Kidney epithelial cell (primary cell): Measurements from ENCODE around the gene SRBD1. TPM values are rescaled to one million over a fixed set of nuclear protein-coding genes. Genes with fewer than 3 reads are reported as not detected.

Experiments
- DNase-seq: peaks from one replicate; pipeline ENCODE4 v3.0.0-alpha.2; 2010; ENCODE audit warnings: low read depth
- H3K27me3 ChIP-seq: 2 replicates; pipeline ENCODE4 v1.6.0; 2011; ENCODE audit warnings: low read length; ENCODE audit not compliant: control insufficient read depth, insufficient read depth
- H3K36me3 ChIP-seq: 2 replicates; pipeline ENCODE4 v1.5.1; 2011; ENCODE audit warnings: low read length; ENCODE audit not compliant: control insufficient read depth, insufficient read depth
- H3K4me3 ChIP-seq: 2 replicates; pipeline ENCODE4 v1.5.1; 2011; ENCODE audit warnings: low read depth, mild to moderate bottlenecking, control low read depth, low read length
- total RNA-seq: library from RNA; depleted of rRNA; stranded (reverse); fragments of >200 nt; gene quantifications from 2 replicates; pipeline ENCODE4 v1.2.3, GENCODE V29; 2015
- TF ChIP-seq, protein P1 (sequence below): IDR thresholded peaks from 2 replicates; pipeline ENCODE4 v1.5.1; 2011; ENCODE audit warnings: mild to moderate bottlenecking, moderate library complexity, low read length, control low read depth, inconsistent platforms; ENCODE audit not compliant: insufficient read depth, poor library complexity, severe bottlenecking

Gene SRBD1
- total RNA-seq, 1 donor from 2014 or later: 18.4 TPM

DNA sequence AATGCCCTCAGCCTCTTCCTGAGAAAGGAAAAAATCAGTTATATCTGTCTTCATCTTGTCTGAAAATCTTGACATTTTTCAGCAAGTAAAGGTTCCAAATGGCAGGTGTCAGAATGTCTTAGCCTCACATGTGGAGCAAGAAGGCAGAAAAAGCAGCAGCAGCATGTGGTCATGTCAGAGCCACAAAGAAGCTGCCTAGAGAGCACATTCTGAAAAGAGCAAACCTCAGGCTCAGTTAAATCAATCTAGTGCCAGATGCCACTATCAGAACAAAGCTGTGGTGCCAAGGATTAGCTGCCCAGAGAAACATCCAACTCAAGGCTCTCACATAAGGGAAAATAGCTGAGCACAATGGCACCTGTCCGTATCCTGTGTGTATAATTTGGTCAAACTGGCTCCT lies 105.9 kb downstream of the SRBD1 start:
- Histone ChIP-seq H3K4me3 (no peak overlapping the region), H3K27me3 (no peaks in the 10 kb centered on the region), H3K36me3 (no peaks in the 10 kb centered on the region)
- TF ChIP-seq, protein P1, sequence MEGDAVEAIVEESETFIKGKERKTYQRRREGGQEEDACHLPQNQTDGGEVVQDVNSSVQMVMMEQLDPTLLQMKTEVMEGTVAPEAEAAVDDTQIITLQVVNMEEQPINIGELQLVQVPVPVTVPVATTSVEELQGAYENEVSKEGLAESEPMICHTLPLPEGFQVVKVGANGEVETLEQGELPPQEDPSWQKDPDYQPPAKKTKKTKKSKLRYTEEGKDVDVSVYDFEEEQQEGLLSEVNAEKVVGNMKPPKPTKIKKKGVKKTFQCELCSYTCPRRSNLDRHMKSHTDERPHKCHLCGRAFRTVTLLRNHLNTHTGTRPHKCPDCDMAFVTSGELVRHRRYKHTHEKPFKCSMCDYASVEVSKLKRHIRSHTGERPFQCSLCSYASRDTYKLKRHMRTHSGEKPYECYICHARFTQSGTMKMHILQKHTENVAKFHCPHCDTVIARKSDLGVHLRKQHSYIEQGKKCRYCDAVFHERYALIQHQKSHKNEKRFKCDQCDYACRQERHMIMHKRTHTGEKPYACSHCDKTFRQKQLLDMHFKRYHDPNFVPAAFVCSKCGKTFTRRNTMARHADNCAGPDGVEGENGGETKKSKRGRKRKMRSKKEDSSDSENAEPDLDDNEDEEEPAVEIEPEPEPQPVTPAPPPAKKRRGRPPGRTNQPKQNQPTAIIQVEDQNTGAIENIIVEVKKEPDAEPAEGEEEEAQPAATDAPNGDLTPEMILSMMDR: no peak
- DNase-seq: no peak

DNA sequence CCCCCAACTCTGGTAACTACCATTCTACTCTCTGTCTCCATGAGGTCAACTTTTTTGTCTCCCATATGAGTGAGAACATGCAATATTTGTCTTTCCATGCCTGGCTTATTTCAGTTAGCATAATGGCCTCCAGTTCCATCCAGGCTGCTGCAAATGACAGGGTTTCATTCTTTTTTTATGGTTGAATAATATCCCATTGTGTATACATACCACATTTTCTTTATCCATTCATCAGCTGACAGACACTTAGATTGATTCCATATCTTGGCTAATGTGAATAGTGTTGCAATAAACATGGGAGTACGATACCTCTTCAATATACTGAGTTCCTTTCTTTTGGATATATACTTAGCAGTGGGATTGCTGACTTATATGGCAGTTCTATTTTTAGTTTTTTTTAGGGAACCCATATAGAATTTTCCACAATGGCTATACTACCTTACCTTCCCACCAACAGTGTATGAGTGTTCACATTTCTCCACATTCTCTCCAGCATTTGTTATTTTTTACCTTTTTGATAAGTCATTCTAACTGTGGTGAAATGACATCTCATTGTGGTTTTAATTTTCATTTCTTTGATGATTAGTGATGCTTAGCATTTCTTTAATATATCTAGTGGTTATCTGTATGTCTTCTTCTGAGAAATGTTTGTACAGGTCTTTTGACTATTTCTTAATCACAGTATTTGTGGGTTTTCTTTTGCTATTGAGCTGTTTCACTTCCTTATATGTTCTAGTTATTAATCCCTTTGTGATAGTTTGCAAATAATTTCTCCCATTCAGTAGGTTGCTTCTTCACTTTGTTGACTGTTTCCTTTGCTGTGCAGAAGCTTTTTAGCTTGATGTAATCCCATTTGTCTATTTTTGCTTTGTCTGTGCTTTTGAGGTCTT lies 112.2 kb downstream of the SRBD1 start:
- Histone ChIP-seq H3K4me3 (no peak overlapping the region), H3K27me3 (no peaks in the 10 kb centered on the region), H3K36me3 (no peaks in the 10 kb centered on the region)
- TF ChIP-seq, protein P1: no peak
- no peak for DNase-seq

DNA sequence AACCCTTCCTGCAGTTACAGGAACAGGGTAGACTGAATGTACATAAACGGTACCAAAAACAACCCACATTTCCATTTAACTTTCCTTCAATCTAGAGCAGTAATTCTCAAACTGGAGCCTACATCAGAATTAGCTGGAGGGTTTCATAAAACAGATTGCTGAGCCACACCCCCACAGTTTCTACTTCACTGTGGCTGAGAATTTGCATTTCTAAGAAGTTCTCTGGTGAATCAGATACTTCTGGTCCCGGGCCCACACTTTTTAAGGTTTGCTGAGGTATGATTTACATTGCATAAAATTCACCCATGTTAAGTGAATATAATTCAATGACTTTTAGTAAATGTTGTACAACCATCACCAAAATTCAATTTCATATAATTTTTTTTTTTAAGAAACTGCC lies 113.7 kb downstream of the SRBD1 start:
- Histone ChIP-seq H3K4me3 (no peak overlapping the region), H3K27me3 (no peaks in the 10 kb centered on the region), H3K36me3 (no peaks in the 10 kb centered on the region)
- TF ChIP-seq, protein P1: no peak
- DNase-seq: no peak

DNA sequence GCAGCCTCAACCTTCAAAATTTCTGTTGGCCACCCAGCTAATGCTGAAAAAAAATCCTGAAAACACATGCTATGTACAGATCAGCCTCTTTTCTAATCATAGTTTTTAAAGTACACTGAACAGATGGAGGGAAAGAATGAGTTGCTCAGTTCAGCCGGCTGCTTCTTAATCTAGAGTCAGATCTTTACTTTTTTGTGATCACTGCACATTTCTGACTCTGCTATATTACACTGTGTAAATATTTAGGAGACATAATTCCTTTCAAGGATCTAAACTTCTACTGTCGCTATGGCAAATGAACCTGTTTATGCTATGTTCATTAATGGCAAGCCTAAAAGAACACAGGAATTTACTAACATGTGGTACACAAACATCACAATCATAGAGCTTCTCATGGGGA lies 114.2 kb downstream of the SRBD1 start:
- no peaks in the 10 kb centered on the region for H3K36me3 ChIP-seq
- no peak overlapping the region for H3K4me3 ChIP-seq
- TF ChIP-seq, protein P1: no peak
- no peak for DNase-seq
- H3K27me3 ChIP-seq: no peaks in the 10 kb centered on the region

DNA sequence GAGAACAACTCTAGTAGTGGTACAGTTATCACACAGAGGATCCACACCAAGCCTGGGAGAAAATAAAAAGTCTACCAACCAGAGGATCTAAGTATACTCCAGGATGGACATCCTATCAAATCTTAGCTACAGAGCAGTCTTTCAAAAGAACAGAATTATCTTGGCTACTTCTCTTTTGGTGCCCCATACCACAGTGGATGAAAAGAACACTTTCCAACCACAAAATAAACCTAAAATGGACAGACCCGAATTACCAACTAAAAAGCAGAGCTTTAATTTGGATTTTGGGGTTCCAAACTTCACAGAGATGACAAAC lies 116.1 kb downstream of the SRBD1 start:
- no peak for DNase-seq
- Histone ChIP-seq H3K27me3 (no peaks in the 10 kb centered on the region), H3K36me3 (no peaks in the 10 kb centered on the region), H3K4me3 (no peak overlapping the region)
- TF ChIP-seq, protein P1: no peak
